CD1c-positive myeloid dendritic cell (primary cell): ENCODE data around the gene ROBO1.
"Not testable (repeated sequence)": the region's sequence is repeated elsewhere in the genome, so short reads cannot be mapped to it uniquely, and the experiment has no call there.

Source experiments
- DNase-seq: peaks from one replicate; pipeline ENCODE4 v3.0.0-alpha.2; 2016; ENCODE audit errors: extremely low spot score

The ROBO1 gene

GRCh38 chr3:79551997-79552396 is 215.8 kb downstream of the ROBO1 start:
- DNase-seq = no peak

DNA sequence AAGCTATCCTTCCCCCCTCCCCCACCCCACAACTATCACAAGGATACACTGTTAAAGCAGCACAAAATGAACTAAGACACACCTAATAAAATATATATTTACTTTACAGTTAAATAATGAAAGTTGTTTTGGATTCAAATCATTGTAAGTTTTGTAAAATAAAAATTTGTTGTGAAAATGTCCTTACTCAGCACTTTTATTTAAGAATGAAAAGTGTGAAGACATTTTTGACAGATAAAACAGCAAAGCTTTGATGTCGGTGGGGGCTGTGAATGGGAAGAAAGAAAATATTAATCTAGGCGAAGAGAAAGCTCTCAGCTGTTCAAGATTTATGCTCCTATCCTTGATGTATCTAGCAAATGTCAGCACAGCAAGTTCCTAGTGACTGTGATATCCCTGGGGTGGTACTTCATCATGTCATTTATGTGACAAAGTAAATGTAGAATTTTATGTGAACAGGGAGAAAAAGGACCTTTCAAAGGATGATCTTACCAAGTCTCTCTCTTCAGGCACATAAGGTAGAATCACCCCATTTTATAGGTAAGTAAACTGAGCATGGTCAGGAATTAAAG is 216.4 kb downstream of the ROBO1 start:
- no peak for DNase-seq

GRCh38 chr3:79543218-79543982 is 224.4 kb downstream of the ROBO1 start:
- no peak for DNase-seq

DNA sequence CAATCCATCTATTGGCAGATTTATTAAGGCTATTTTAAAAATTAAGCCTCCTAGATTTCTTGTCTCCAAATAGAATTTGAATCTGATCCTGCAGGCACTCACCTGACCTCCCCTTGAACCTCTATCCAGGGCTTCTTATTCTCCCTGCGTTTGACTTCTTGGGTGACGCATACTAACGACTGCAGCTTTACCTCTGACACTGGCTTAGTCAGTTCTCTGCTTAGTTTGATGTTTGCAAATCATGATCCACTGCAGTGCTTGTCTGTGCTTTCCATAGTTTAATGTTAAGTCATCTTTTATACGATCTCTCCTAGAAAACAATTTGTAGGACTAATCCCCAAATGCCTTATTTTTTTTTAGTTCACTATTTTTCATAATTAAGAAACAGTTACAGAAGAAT is 233.1 kb downstream of the ROBO1 start:
- DNase-seq = no peak

- DNase-seq = no peak
Measured at GRCh38 chr3:79531566-79532295, 236.1 kb downstream of the ROBO1 start.

- peak; percentile 3 for DNase-seq
Measured at GRCh38 chr3:79521221-79521848, 246.5 kb downstream of the ROBO1 start.

GRCh38 chr3:79517766-79518413 is 249.9 kb downstream of the ROBO1 start:
- DNase-seq = no peak

- no peak for DNase-seq
Measured at GRCh38 chr3:79516795-79517194, 251.0 kb downstream of the ROBO1 start.

DNA sequence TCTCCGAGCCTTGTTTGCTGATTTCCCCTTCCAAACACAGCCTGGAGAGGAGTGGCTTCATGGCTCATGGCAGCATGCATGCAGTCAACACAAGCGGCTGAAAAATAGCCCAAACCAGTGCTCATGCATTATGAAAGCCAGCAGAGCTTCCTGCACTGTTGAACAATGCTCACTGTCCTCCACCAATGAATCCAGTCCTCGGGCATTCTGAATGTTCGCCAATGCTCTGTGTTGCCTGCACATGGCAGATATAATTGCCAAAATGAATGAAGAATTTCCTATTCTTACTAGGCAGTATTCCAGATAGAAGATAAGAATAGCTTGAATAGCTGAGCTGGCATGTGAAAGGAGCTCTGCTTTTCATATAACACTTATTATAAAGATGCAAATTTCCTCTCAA is 252.7 kb downstream of the ROBO1 start:
- DNase-seq = no peak

- no peak for DNase-seq
Measured at GRCh38 chr3:79514069-79514468, 253.7 kb downstream of the ROBO1 start.

DNA sequence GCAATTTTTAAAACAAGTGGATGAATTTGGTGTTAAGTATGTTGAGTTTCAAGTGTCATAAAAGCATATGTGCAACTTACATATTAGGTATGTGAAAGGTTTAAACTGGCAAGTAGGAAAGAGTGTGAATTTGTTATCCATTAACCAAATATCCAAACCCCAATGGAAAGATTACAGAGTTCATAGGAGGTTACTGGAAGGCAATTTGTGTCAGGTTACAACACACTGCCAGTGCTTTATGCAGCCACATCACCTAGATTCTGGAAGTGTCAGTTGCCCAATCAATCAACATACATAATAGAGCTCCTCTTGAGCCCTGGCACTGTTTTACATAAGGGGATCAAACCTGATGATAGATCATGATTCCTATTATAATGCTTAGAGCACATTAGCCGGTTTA is 261.0 kb downstream of the ROBO1 start:
- DNase-seq = no peak

DNA sequence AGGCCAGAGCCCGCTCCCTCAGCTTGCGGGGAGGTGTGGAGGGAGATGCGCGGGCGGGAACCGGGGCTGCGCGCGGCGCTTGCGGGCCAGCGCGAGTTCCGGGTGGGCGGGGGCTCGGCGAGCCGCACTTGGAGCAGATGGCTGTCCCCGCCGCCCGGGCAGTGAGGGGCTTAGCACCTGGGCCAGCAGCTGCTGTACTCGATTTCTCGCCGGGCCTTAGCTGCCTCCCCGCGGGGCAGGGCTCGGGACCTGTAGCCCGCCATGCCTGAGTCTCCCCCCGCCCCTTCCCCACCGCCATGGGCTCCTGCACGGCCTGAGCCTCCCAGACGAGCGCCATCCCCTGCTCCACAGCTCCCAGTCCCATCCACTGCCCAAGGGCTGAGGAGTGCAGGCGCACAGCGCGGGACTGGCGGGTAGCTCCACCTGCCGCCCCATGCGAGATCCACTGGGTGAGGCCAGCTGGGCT is 265.5 kb downstream of the ROBO1 start:
- not testable (repeated sequence) for DNase-seq

- DNase-seq = no peak
Measured at GRCh38 chr3:79497447-79498111, 270.2 kb downstream of the ROBO1 start.

GRCh38 chr3:79491029-79491641 is 276.7 kb downstream of the ROBO1 start:
- no peak for DNase-seq

DNA sequence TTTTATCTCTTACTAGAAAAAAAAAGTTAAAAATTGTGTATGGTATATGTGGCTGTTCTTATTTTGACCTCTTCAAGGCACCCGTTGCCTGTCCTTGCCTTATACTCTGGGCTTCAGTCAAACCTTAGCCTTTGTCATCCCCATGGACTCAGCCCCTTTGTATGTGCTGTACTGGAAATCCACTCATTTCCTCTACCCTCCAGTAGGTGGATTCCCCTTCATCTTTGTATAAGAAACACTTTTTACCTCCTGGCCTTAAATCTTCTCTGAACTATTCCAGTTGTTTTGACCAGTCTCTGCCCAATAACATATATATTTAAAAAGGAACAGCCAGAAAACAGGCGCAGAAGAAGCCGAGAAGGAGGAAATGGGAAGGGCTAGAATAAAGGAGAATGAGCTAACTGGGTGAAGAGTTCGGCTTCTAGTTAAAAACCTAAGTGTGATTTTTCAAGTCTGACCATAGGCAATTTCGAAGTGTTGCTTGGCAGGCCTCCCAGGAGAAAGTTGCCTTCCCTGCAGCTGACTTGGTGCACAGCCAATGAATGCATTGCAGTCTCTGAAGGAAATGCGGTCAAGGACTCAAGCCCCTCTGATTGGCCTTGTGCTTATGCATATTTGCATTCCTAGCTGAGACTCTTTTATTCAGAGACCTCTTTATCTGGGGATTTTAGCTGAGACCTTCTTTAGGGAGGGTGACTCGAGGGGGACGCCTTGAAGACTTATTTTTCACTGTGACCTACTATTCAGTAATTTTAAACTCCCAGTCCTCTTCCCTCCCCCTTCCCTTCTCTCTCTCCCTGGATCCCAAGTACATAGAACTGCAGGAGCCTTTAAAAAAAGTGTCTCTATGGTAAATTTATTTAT is 277.4 kb downstream of the ROBO1 start:
- DNase-seq = no peak

- DNase-seq = no peak
Measured at GRCh38 chr3:79488407-79488806, 279.4 kb downstream of the ROBO1 start.

GRCh38 chr3:79480746-79481145 is 287.1 kb downstream of the ROBO1 start:
- no peak for DNase-seq

DNA sequence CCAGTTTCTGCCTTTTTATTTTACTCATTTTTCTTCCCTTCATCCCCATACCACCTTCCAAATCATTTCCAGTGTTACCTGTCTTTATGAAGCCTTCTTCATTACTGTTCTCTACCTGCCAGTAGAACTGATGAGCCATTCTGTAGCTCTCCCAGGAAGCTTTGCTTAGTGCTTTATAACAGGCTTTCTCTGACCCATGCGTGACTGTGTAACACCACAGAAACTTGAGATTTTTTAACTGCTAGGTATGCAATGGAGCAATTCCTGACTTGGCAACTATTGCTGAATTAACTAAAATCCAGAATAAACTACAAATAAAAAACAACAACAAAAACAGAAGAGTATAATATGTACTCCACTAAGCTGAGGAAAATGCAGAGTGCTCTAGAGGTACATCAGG is 289.2 kb downstream of the ROBO1 start:
- no peak for DNase-seq

- DNase-seq = no peak
Measured at GRCh38 chr3:79477242-79477641, 290.6 kb downstream of the ROBO1 start.

DNA sequence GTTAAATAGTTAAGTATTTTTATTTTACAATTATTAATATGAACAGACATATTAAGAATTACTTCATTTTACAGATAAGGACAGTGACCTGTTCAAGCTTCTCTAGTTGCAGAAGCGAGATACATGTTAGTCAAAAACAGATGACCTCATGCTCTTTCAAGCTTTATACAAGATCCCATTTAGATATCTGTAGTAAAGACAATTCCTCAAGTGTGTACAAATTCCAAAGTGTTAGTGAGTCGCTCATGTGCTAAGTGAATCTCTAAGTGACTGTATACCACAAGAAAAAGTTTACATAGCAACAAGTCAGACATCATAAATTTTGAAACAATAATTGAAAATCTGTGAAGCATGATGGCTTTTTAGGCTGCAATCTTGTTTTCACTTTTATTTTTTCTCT is 293.8 kb downstream of the ROBO1 start:
- DNase-seq = no peak
